Thyroid gland (tissue), 4 donors: Measurements from ENCODE around the gene CSMD2. TPM values are rescaled to one million over a fixed set of nuclear protein-coding genes. Genes with fewer than 3 reads are reported as not detected.

Source experiments
- DNase-seq, 2 donors: peaks; one replicate each; pipeline ENCODE4 v3.0.0-alpha.2; 2019
- H3K27ac ChIP-seq, 3 donors: fragments of 200-600 bp; sonication (generic); 1 replicate in 2 of 3; 2 replicates in 1 of 3; pipeline ENCODE4 v1.5.1; 2016 to 2019; ENCODE audit warnings: mild to moderate bottlenecking in 1 of 3, moderate library complexity in 1 of 3
- H3K27me3 ChIP-seq: fragments of 200-600 bp; sonication (generic); one replicate; pipeline ENCODE4 v1.5.1; 2019
- H3K36me3 ChIP-seq, 2 donors: fragments of 200-600 bp; sonication (generic); one replicate each; pipeline ENCODE4 v1.5.1; 2016 to 2019
- H3K4me1 ChIP-seq, 2 donors: fragments of 200-600 bp; sonication (generic); one replicate each; pipeline ENCODE4 v1.5.1; 2017 to 2019
- H3K4me3 ChIP-seq, 3 donors: fragments of 200-600 bp; sonication (generic); replicated peaks in 1 of 3; 1 replicate in 2 of 3; 2 replicates in 1 of 3; pipeline ENCODE4 v1.5.1; 2016; ENCODE audit warnings: mild to moderate bottlenecking in 1 of 3
- H3K9me3 ChIP-seq: fragments of 200-600 bp; sonication (generic); one replicate; pipeline ENCODE4 v1.5.1; 2017
- CTCF ChIP-seq, 6 experiments: fragments of 200-600 bp in 3 of 6; fragments of 450-650 bp in 3 of 6; sonication (generic) in 3 of 6; IDR thresholded peaks; one replicate each; pipeline ENCODE4 v1.5.1; 2016 to 2019; ENCODE audit warnings: antibody characterized with exemption in 6 of 6, mild to moderate bottlenecking in 2 of 6, inconsistent platforms in 1 of 6, moderate library complexity in 1 of 6
- POLR2A ChIP-seq, 2 donors: fragments of 450-650 bp; IDR thresholded peaks; one replicate each; pipeline ENCODE4 v1.6.1; 2017; ENCODE audit warnings: antibody characterized with exemption in 2 of 2, mild to moderate bottlenecking in 2 of 2, moderate library complexity in 1 of 2
- WGBS, 2 donors: methylation state at CpG; one replicate each; pipeline ENCODE4 v1.1.5; 2017; 5-methylcytosine and 5-hydroxymethylcytosine counted together
- intact Hi-C: fragments of 100-400 bp; cut with DNase I; formaldehyde crosslinking; loops from one replicate; pipeline ENCODE4 v1.15.1; 2023
- total RNA-seq, 4 donors: library from RNA; depleted of rRNA; stranded (reverse); fragments of >200 nt; gene quantifications; one replicate each; pipeline ENCODE4 v1.2.3, GENCODE V29; 2016

CSMD2 gene
- total RNA-seq, 4 donors from 2014 or later: 0.10 to 0.45 (median 0.13) TPM; not detected in 1

- DNase-seq: no peak
- intact Hi-C loops: no loop called here
- Histone ChIP-seq H3K4me1 (no peaks in the 10 kb centered on the region), H3K36me3 (peaks cover 28 to 41% of the 10 kb centered on the region in 2 donors), H3K27me3 (no peaks in the 10 kb centered on the region), H3K27ac (no peak overlapping the region), H3K9me3 (no peaks in the 10 kb centered on the region), H3K4me3 (no peak overlapping the region)
- no peak for TF ChIP-seq CTCF (IDR thresholded peaks at IDR 0.05)
- TF ChIP-seq POLR2A (IDR thresholded peaks at IDR 0.05): no peak
- WGBS, 2 donors: 95 to 98% methylated on average over 9 of the region's 9 CpGs
These were observed 670.1 kb downstream of the CSMD2 start for GRCh38 chr1:33494929-33495328.

- Histone ChIP-seq H3K27me3 (no peaks in the 10 kb centered on the region), H3K4me1 (no peaks in the 10 kb centered on the region), H3K9me3 (no peaks in the 10 kb centered on the region), H3K36me3 (peaks cover 28 to 42% of the 10 kb centered on the region in 2 donors), H3K27ac (no peak overlapping the region), H3K4me3 (no peak overlapping the region)
- intact Hi-C loops: no loop called here
- WGBS, 2 donors: 92 to 100% methylated on average over 2 of the region's 2 CpGs
- no peak for DNase-seq
- TF ChIP-seq CTCF (IDR thresholded peaks at IDR 0.05) (no peak), POLR2A (IDR thresholded peaks at IDR 0.05) (no peak)
These were observed 676.4 kb downstream of the CSMD2 start for GRCh38 chr1:33488624-33489023.

DNA sequence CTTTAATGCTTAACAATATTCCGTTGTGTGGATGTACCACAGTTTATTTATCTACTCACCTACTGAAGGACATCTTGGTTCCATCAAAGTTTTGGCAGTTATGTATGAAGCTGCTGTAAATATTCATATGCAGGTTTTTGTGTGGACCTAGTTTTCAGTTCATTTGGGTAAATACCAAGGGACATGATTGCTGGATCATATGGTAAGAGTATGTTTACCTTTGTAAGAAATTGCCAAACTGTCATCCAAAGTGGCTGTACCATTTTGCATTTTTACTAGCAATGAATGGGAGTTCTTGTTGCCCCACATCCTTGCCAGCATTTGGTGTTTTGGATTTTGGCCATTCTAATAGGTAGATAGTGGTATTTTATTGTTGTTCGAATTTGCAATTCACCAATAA, 682.6 kb downstream of the CSMD2 start:
- peaks cover 0 to 10% of the 10 kb centered on the region in 2 donors for H3K36me3 ChIP-seq

DNA sequence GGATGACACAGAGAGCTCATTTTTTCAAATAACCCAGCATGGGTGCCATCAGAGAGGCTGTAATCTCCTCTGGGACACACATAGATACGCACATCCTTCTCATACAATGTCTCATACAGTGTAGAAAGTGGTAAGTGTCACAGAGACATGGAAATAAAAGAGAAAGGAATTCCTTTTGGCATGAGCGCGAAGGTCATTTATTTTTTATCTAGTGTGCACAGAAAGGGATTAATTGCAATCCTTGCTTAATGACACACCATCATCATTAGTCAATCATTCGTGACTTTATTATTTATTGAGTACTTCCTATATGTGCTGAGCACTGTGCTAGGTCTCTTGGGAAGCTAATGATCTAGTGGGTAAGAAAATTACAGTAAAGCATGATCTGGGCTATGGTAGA, 687.6 kb downstream of the CSMD2 start:
- 73 to 77% methylated on average over 4 of the region's 4 CpGs for WGBS, 2 donors
- no peak overlapping the region for H3K4me3 ChIP-seq
- no peak for TF ChIP-seq CTCF (IDR thresholded peaks at IDR 0.05)
- TF ChIP-seq POLR2A (IDR thresholded peaks at IDR 0.05): no peak
- H3K36me3 ChIP-seq: peaks cover 0 to 10% of the 10 kb centered on the region in 2 donors
- peaks cover 6 to 8% of the 10 kb centered on the region in 2 donors for H3K4me1 ChIP-seq
- no peak overlapping the region for H3K27ac ChIP-seq
- no peaks in the 10 kb centered on the region for H3K9me3 ChIP-seq
- DNase-seq: no peak
- intact Hi-C loops: no loop called here
- no peaks in the 10 kb centered on the region for H3K27me3 ChIP-seq

More for the DNA sequence above, 682.6 kb downstream of the CSMD2 start:
- Histone ChIP-seq H3K4me3 (no peak overlapping the region), H3K4me1 (no peaks in the 10 kb centered on the region), H3K9me3 (no peaks in the 10 kb centered on the region), H3K27ac (no peak overlapping the region), H3K27me3 (no peaks in the 10 kb centered on the region)
- 95 to 97% methylated on average over 2 of the region's 2 CpGs for WGBS, 2 donors
- no peak for TF ChIP-seq POLR2A (IDR thresholded peaks at IDR 0.05)
- no peak for TF ChIP-seq CTCF (IDR thresholded peaks at IDR 0.05)
- intact Hi-C loops: no loop called here
- DNase-seq: no peak

- TF ChIP-seq CTCF (IDR thresholded peaks at IDR 0.05) (no peak), POLR2A (IDR thresholded peaks at IDR 0.05) (no peak)
- no peaks in the 10 kb centered on the region for H3K9me3 ChIP-seq
- no peak overlapping the region for H3K4me3 ChIP-seq
- no peaks in the 10 kb centered on the region for H3K36me3 ChIP-seq
- DNase-seq: no peak
- intact Hi-C loops: no loop called here
- peaks cover 11 to 15% of the 10 kb centered on the region in 2 donors for H3K4me1 ChIP-seq
- H3K27ac ChIP-seq: no peak overlapping the region
- no peaks in the 10 kb centered on the region for H3K27me3 ChIP-seq
These were observed 691.1 kb downstream of the CSMD2 start for GRCh38 chr1:33473900-33474299.
